ENCODE results near the gene SLC25A31.

Gene SLC25A31

GRCh38 chr4:127778102-127778501 lies 47.9 kb downstream of the SLC25A31 start:
- no peak for DNase-seq

- no peak for DNase-seq
Observed at GRCh38 chr4:127780598-127780997, 50.4 kb downstream of the SLC25A31 start.

- DNase-seq = no peak
Observed at GRCh38 chr4:127781300-127782024, 51.3 kb downstream of the SLC25A31 start.

DNA sequence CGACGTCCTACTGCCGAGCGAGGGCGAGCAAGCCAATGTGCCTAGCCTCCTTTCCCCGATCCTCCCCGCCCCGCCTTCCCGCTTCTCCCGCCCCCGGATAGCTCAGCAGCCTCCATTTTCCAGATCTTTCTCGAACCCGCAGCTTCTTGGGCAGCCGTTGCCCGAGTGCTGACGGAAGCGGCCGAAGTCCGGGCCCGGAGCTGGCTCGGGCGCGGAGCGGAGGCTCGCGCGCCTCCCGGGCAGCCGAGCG lies 51.8 kb downstream of the SLC25A31 start:
- peak; percentile 52 to 61 for DNase-seq

DNA sequence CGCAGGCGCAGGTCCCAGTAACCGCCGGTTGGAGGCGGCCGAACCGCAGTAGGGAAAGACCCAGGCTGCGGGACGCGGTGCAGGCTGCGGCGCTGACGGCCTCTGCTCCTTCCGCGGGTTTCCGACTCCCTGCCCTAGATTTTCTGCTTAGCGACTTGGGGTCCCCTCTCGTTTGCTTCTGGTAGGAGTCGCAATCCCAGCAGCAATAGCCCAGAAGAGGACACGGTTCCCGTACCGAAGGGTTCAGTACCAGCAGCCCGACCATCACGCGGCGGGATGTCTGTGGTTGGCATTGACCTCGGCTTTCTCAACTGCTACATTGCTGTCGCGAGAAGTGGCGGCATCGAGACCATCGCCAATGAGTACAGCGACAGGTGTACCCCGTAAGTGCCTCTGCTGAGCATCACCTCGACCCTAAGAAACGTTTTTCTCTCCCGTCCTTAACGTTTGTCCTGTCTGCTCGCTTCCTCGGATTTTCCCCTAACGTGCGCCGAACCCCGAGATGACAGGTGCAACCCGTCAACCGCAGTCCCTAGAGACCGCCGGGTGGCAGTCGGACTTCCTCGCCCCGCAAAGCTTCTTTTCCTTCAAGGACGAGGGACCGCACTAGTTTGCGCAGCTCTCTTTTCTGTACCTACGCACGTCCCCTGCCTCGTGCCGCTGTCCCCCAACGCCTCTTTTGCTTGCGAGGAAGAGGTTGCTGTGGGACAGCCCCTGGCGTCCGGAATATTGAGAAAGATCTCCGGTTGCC lies 52.2 kb downstream of the SLC25A31 start, which contains the start of gene HSPA4L:
HSPA4L (plus strand) TSS at position 48 of the 751 bp plus-strand sequence; CDS start at position 277, 229 bp downstream.
- DNase-seq = peak; percentile 23 to 24

DNA sequence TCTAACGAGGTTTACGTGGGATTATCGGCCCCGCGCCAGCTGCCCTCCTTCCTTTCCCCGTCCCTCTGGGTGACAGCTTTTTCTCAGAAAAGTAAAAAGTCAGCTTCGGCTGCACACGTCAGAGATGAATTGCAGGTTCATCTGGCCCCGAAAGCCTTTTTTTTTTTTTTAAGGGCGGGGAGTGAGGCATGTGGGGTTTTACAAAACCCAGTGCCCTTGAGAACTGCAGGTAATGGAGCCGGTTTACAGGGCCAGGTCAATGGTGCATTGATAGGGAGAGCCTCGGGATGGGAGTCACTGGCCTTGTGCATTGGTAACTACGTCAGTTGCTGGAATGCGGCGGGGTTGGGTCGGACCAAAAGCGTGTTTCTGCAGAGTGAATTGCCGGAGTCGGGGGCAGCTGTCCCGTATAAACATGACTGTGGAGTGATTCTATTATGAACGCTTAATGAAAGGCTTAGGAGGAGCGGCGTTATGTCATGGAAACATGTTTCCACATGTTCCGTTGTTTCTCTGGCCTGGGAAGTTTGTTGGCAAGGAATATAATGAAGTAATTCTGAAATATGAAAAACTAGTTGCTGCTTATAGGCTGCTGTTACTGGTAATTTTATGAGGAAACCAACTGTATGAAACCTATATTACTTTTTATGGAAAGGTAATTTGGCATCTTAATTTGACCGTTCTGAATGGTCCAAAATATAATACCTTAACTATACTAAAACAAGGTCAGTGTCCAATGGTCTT lies 53.0 kb downstream of the SLC25A31 start:
- peak in 1 of 2 donors; percentile 5 for DNase-seq

DNA sequence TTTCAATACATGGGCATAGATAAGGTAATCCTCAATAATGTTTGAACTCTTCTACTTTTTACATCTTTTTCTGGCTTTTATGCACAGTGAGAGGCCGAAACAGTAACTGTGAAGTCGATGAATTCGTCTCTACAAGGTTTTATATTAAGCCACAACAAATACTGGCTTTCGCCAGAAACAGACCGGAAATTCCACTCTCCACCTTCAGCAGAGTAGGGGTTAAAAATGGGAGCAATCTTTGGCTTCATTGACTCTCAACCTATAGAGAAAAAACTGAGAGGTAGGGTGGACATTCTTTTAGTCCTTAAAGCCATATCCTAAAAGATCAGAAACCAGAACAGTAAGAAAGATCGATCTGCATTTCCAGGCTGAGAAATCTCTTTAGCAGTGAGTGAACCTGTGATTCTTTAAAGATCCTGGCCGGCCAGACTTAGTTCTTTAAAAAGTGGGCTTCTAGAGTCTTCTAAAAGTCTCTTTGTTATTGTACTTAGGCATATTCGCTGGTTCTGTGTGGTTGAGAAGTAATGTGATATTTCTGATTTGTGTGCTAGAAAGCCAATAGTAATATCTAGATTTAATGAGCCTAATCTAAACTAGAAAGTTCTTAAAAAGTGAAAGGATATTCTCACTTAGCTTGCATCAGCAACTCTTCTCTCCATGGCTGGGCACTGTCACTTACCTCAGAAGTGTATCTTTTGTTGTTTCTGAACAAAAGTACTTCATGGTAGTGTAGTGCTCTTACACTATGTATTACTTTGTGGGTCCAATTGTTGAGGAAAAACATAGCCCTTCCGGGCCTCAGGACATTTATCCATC lies 54.0 kb downstream of the SLC25A31 start:
- DNase-seq = no peak

GRCh38 chr4:127788517-127788916 lies 58.3 kb downstream of the SLC25A31 start:
- DNase-seq = no peak

GRCh38 chr4:127791391-127791790 lies 61.2 kb downstream of the SLC25A31 start:
- no peak for DNase-seq

DNA sequence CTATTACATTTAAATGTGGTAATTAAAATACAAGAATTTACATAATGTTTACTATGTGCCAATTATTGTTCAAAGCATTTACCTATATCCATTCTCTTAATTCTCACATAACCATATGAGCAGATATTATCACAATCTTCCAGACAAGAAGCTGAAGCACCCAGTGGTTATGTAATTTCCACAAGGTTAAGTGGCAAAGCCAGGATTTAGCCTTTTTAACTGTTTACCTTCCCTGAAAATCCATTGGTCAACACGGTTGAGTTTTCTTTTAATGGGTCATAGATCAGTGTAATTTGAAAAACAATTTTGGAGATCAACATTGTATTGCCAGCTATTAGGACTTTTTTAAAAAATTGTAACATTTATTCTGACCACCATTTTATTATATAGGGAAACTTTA lies 63.3 kb downstream of the SLC25A31 start:
- DNase-seq = no peak

DNA sequence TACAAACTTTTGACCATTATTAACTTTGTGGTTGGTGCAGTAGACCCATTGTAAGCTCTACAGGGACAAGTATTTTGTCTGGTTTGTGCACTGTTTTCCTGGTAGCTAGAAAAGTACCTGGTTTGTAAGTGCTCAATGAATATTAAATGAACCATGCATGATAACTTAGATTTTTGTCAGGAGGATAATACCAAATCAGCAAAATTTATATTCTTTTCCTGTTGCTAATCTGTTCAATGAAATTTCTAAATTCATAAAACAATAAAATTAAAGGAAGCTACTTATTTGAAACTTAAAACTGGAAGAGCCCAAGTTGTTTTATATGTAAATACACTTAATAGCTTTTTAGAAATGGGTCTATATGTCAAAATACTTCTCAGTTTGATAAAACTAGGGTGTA lies 69.5 kb downstream of the SLC25A31 start:
- DNase-seq = no peak

GRCh38 chr4:127809173-127809800 lies 79.1 kb downstream of the SLC25A31 start:
- no peak for DNase-seq

DNA sequence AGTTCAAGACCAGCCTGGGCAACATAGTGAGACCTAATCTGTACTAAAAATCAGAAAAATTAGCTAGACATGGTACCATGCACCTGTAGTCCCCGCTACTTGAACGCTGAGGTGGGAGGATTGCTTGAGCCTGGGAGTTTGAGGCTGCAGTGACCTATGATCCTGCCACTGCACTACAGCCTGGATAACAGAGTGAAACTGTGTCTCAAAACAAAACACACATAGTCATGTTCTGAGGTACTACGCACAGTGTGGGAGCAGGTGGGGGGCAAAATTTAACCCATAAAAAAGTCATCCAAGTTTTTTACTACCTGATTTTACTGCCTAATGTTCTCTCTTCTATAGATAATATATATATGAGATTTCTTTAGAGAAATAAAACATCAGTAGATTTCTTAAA lies 80.4 kb downstream of the SLC25A31 start:
- DNase-seq = no peak

GRCh38 chr4:127822430-127822829 lies 92.2 kb downstream of the SLC25A31 start:
- DNase-seq = no peak

All from stimulated activated CD4-positive, alpha-beta T cell treated with anti-CD3 and anti-CD28 coated beads, Interleukin-2, amount 100 ng/mL, for 48 hours (primary cell).